ENCODE measurements around the gene DNAJC21.

DNAJC21 gene

DNA sequence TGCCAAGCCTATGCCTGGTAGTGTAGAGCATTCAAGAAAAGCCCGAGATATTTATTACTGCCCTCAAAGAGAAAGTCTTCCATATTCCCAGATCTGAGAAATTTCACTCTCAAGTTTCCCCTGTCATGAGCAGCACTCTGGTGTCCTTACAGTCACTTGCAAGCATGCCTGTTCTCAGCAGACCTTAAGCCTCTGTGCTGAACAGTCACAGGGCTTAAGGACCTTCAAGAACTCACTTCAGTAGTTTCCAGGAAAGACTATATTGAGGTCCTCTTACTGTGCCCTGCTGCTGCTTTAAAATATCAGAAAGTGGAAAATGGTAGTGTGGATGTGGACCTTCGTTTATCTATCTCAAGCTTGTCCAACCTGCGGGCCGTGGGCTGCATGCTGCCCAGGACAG is 53.5 kb downstream of the DNAJC21 start:
- DNase-seq: no peak

GRCh38 chr5:34986965-34987364 is 57.6 kb downstream of the DNAJC21 start:
- DNase-seq: no peak

GRCh38 chr5:34991486-34992238 is 62.3 kb downstream of the DNAJC21 start:
- no peak for DNase-seq

- no peak for DNase-seq
Measured at GRCh38 chr5:34993951-34994350, 64.6 kb downstream of the DNAJC21 start.

GRCh38 chr5:34996261-34996660 is 66.9 kb downstream of the DNAJC21 start:
- no peak for DNase-seq

DNA sequence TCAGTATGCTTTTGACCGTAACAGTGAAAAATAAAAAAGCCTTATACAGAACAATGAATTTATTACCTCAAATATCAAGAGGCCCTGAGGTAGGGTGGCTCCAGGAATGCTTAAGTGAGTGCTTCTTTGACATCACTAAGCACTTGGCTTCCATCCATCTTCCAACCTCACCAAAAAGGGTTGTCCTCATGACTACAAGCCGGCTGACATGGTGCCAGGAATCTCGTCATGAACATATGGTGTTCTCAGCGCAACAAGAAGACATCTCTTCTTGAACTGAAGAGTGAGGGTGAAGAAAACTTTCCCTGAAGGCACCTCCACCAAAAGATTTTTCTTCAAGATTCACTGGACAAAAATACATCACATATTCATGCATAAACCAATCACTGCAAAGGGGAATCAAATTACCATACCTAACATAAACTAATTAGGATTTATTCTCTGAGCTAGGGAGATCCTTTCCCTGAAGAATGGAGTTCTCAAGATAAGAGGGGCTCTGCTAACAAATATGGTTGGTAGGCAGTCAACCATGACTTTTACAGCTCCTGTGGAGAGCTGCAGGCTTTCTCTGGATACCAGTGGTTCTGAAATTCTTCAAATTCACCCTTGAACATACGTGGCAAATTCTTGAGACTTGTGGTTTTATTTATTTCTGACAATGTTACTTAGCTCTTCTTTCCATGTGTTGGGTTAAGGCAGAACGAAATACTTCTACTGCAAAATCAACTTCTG is 68.9 kb downstream of the DNAJC21 start:
- DNase-seq: no peak

DNA sequence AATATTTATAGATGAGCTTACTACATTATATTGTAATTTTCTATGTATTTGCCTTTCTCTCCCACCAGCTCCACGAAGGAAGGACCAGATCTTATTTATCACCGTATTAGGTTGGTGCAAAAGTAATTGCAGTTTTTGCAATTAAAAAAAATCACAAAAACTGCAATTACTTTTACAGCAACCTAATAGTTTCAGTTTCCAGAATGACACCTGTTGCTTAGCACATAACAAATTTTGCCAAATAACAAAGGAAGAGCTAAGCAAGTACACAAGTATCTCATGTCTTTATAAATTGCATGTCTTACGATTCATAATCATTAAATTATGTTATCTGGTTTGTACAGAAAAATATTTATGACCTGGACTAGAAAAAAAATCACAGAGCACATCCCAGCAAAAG is 72.5 kb downstream of the DNAJC21 start:
- no peak for DNase-seq

DNA sequence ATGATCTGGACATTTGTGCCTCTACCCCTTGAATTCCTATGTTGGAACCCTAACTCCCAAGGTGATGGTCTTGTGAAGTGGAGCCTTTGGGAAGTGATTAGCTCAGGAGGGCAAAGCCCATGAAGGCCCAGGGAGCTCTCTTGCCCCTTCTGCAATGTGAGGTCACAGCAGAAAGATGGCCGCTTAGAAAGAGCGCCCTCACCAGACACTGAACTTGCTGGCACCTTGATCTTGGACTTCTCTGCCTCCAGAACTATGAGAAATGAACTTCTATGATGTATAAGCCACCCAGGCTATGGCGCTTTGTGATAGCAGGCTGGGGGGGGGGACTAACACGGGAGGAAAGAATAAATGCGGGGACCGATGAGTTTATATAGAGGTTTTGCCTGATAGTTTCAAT is 73.1 kb downstream of the DNAJC21 start:
- DNase-seq: no peak

GRCh38 chr5:35003018-35003957 is 73.9 kb downstream of the DNAJC21 start:
- DNase-seq: peak; percentile 16

- no peak for DNase-seq
Measured at GRCh38 chr5:35004200-35004599, 74.8 kb downstream of the DNAJC21 start.

- no peak for DNase-seq
Measured at GRCh38 chr5:35004771-35005170, 75.4 kb downstream of the DNAJC21 start.
